Fibroblast of pulmonary artery (primary cell): Measurements from ENCODE around the gene SAMD4A.
A peak's percentile ranks its signal among the peaks of the same experiment; 100 is the strongest.

Experiments used
- DNase-seq: peaks from one replicate; pipeline ENCODE4 v3.0.0-alpha.2; 2010; ENCODE audit warnings: low read depth
- H3K4me3 ChIP-seq: replicated peaks from 2 replicates; pipeline ENCODE4 v1.5.1; 2011; ENCODE audit warnings: low read depth, mild to moderate bottlenecking, control low read depth, low read length, moderate library complexity
- CTCF ChIP-seq: IDR thresholded peaks from 2 replicates; pipeline ENCODE4 v1.5.1; 2011; ENCODE audit warnings: mild to moderate bottlenecking, control low read depth, low read length, inconsistent platforms; ENCODE audit errors: missing control alignments

Gene SAMD4A

GRCh38 chr14:54711312-54711711 lies 144.4 kb downstream of the SAMD4A start:
- DNase-seq: no peak
- TF ChIP-seq CTCF: no peak
- H3K4me3 ChIP-seq: no peak overlapping the region

- TF ChIP-seq CTCF: no peak
- H3K4me3 ChIP-seq: no peak overlapping the region
- DNase-seq: no peak
Measured at GRCh38 chr14:54711812-54712464, 145.0 kb downstream of the SAMD4A start.

GRCh38 chr14:54712465-54713200 lies 145.7 kb downstream of the SAMD4A start:
- no peak for TF ChIP-seq CTCF
- peak; percentile 53 for DNase-seq
- H3K4me3 ChIP-seq: no peak overlapping the region

- no peak overlapping the region for H3K4me3 ChIP-seq
- DNase-seq: peak; percentile 35
- no peak for TF ChIP-seq CTCF
Measured at GRCh38 chr14:54713379-54713778, 146.5 kb downstream of the SAMD4A start.

- TF ChIP-seq CTCF: peak; percentile 26
- peak; percentile 31 for DNase-seq
- no peak overlapping the region for H3K4me3 ChIP-seq
Measured at GRCh38 chr14:54715239-54715638, 148.3 kb downstream of the SAMD4A start.

- TF ChIP-seq CTCF: no peak
- no peak overlapping the region for H3K4me3 ChIP-seq
- DNase-seq: no peak
Measured at GRCh38 chr14:54715811-54716210, 148.9 kb downstream of the SAMD4A start.
